MCF 10A (cell line): Measurements from ENCODE around the gene ADAM10. TPM values are rescaled to one million over a fixed set of nuclear protein-coding genes. Genes with fewer than 3 reads are reported as not detected.

Source experiments
- BruUV-seq: library from RNA; stranded (reverse); fragments of 400-500 nt; replicated peaks from 2 replicates; lab custom pipeline; 2021; lab: Mats Ljungman, UMichigan
- CTCF ChIA-PET: fragments of 300-600 bp; sonication (Branson Sonifier 250); formaldehyde crosslinking; extraction: SDS; loops from one replicate; lab custom pipeline; 2021; ENCODE audit warnings: antibody characterized with exemption, inconsistent platforms; lab: Yijun Ruan, JAX
- POLR2A ChIA-PET: fragments of 300-600, 350-650 bp; sonication (Branson Sonifier 250); formaldehyde crosslinking; extraction: SDS; loops from one replicate; lab custom pipeline; 2020; ENCODE audit warnings: antibody characterized with exemption, inconsistent platforms; lab: Yijun Ruan, JAX
- DNase-seq: peaks from one replicate; pipeline ENCODE4 v3.0.0-alpha.2; 2018; ENCODE audit not compliant: unreplicated experiment
- H3K27ac Mint-ChIP-seq: one replicate; pipeline ENCODE4 v1.8.0; 2022; ENCODE audit warnings: mild to moderate bottlenecking, low read depth, mixed read lengths; ENCODE audit not compliant: unreplicated experiment
- H3K27me3 Mint-ChIP-seq: one replicate; pipeline ENCODE4 v1.8.0; 2022; ENCODE audit warnings: mixed read lengths; ENCODE audit not compliant: insufficient read depth, unreplicated experiment
- H3K36me3 Mint-ChIP-seq: one replicate; pipeline ENCODE4 v1.8.0; 2022; ENCODE audit warnings: mild to moderate bottlenecking, moderate library complexity, mixed read lengths; ENCODE audit not compliant: insufficient read depth, unreplicated experiment
- H3K4me1 Mint-ChIP-seq: one replicate; pipeline ENCODE4 v1.8.0; 2022; ENCODE audit warnings: mixed read lengths; ENCODE audit not compliant: insufficient read depth, unreplicated experiment
- H3K4me3 Mint-ChIP-seq: one replicate; pipeline ENCODE4 v1.8.0; 2022; ENCODE audit warnings: mild to moderate bottlenecking, moderate library complexity, mixed read lengths; ENCODE audit not compliant: unreplicated experiment
- H3K9me3 Mint-ChIP-seq: one replicate; pipeline ENCODE4 v1.8.0; 2022; ENCODE audit warnings: mixed read lengths; ENCODE audit not compliant: unreplicated experiment
- CTCF ChIP-seq: fragments of 200-600 bp; IDR thresholded peaks from one replicate; pipeline ENCODE4 v1.8.0; 2022; ENCODE audit warnings: antibody characterized with exemption, mild to moderate bottlenecking; ENCODE audit not compliant: unreplicated experiment
- intact Hi-C: fragments of 100-400 bp; cut with micrococcal nuclease; formaldehyde crosslinking; loops from 2 replicates; pipeline ENCODE4 v1.14.1; 2022
- total RNA-seq: library from RNA; stranded (reverse); gene quantifications from 2 replicates; pipeline ENCODE4 v1.2.3, GENCODE V29; 2022

ADAM10 gene
- total RNA-seq, 1 experiment from 2014 or later, result 87.5 TPM

GRCh38 chr15:58731756-58732535 lies 17.6 kb downstream of the ADAM10 start:
- no peaks in the 10 kb centered on the region for H3K9me3 Mint-ChIP-seq
- peak overlapping the region; percentile 83 for H3K27ac Mint-ChIP-seq
- DNase-seq, result peak; percentile 64
- CTCF ChIA-PET, result no interaction called here
- no peaks in the 10 kb centered on the region for H3K36me3 Mint-ChIP-seq
- POLR2A ChIA-PET, result interaction anchor here (0.5 to 3.7 kb wide), 7 partner anchors 9 to 797 kb away, joined by 3 to 44 read pairs (median 4); partner anchors contain the start of genes ADAM10 and MINDY2
- BruUV-seq, result no TSS peak
- H3K27me3 Mint-ChIP-seq, result no peaks in the 10 kb centered on the region
- peak overlapping the region; percentile 37 for H3K4me3 Mint-ChIP-seq
- H3K4me1 Mint-ChIP-seq, result peaks cover 40% of the 10 kb centered on the region
- intact Hi-C loops, result no loop called here
- no peak for TF ChIP-seq CTCF

DNA sequence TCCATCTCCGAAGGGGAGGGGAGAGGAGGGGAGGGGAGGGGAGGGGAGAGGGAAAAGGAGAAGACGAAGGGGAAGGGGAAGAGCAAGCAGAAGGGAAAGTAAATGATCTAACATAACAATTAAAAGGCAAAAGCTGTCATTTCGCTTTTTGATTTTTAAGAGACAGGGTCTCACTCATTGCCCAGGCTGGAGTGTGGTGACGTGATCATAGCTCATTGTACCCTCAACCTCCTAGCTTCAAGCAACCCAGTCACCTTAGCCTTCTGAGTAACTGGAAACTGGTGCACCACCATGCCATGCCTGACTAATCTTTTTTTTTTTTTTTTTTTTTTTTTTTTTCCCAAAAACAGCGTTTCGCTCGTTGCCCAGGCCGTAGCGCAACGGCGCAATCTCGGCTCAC lies 22.6 kb downstream of the ADAM10 start:
- H3K4me1 Mint-ChIP-seq, result peaks cover 22% of the 10 kb centered on the region
- H3K9me3 Mint-ChIP-seq, result no peaks in the 10 kb centered on the region
- BruUV-seq, result no TSS peak
- no peak for DNase-seq
- H3K27me3 Mint-ChIP-seq, result no peaks in the 10 kb centered on the region
- ChIA-PET CTCF (no interaction called here), POLR2A (interaction anchor here (1.4 to 2.1 kb wide), 4 partner anchors 11 to 44 kb away, joined by 3 to 10 read pairs (median 5); partner anchors contain the start of genes ADAM10 and MINDY2)
- no peak overlapping the region for H3K27ac Mint-ChIP-seq
- no peak for TF ChIP-seq CTCF
- intact Hi-C loops, result no loop called here
- H3K4me3 Mint-ChIP-seq, result no peak overlapping the region
- H3K36me3 Mint-ChIP-seq, result no peaks in the 10 kb centered on the region

DNA sequence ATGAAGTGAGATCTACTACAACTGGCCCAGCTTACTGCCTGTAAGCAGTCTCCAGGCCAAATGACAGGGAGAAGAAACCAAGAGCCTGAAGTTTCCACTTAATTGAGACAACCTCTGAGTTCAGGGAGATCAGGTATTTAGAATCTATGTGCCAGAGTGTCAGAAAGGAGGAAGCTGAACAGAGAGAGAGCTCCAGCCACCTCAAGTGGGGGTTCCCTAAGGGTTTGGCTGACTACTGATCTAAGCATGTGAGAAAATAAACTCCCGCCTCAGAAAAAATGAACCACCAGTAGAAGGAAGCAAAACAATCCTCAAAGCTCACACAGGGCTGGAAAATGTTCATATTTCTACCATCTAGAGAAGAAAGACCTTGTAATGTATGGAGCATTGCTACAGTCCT lies 25.0 kb downstream of the ADAM10 start:
- DNase-seq, result no peak
- no peak for TF ChIP-seq CTCF
- BruUV-seq, result no TSS peak
- CTCF ChIA-PET, result interaction anchor here (0.8 kb wide), 1 partner anchor 11 kb away, joined by 3 read pairs; no protein-coding TSS in a partner anchor
- POLR2A ChIA-PET, result interaction anchor here (0.7 to 1.5 kb wide), 3 partner anchors 25 to 844 kb away, joined by 3 to 5 read pairs (median 4); partner anchors contain the start of genes ADAM10 and MINDY2
- peaks cover 6% of the 10 kb centered on the region for H3K4me1 Mint-ChIP-seq
- no peaks in the 10 kb centered on the region for H3K36me3 Mint-ChIP-seq
- H3K27me3 Mint-ChIP-seq, result no peaks in the 10 kb centered on the region
- intact Hi-C loops, result no loop called here
- peak overlapping the region; percentile 59 for H3K27ac Mint-ChIP-seq
- no peak overlapping the region for H3K4me3 Mint-ChIP-seq
- H3K9me3 Mint-ChIP-seq, result no peaks in the 10 kb centered on the region

DNA sequence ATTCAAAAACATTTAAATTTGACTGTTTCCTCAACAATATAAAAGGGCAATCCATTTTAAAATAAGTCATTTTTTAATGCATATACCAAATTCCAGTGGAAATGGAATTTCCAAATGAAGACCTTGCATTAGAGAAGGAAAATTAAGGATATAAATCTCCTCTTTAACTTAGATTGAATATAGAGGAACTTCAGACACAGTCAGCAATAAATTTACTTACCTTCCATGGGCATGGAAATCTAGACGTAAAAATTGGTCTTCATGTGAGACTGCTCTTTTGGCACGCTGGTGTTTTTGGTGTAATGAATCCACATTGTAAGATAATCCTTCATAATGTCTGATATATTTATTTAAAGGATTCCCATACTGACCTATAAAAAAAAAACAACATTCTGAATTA lies 32.1 kb downstream of the ADAM10 start:
- POLR2A ChIA-PET, result no interaction called here
- Mint-ChIP-seq H3K27ac (no peak overlapping the region), H3K36me3 (peaks cover 10% of the 10 kb centered on the region), H3K9me3 (no peaks in the 10 kb centered on the region), H3K4me1 (no peaks in the 10 kb centered on the region), H3K4me3 (no peak overlapping the region), H3K27me3 (no peaks in the 10 kb centered on the region)
- TF ChIP-seq CTCF, result no peak
- BruUV-seq, result no TSS peak
- intact Hi-C loops, result no loop called here
- DNase-seq, result no peak
- CTCF ChIA-PET, result no interaction called here
